Stimulated activated CD4-positive, alpha-beta T cell treated with anti-CD3 and anti-CD28 coated beads, Interleukin-15, amount 100 ng/mL, for 24 hours (primary cell): ENCODE data around the gene VAMP8.
"Not testable (repeated sequence)": the region's sequence is repeated elsewhere in the genome, so short reads cannot be mapped to it uniquely, and the experiment has no call there.

Source experiments
- DNase-seq: peaks from one replicate; pipeline ENCODE4 v3.0.0-alpha.2; 2020

VAMP8 gene

GRCh38 chr2:85577386-85578242 is at the start of gene VAMP8:
VAMP8 (plus strand) TSS chr2:85577586; CDS start chr2:85577647, 61 bp downstream.
- DNase-seq = peak; percentile 82

- DNase-seq = no peak
Measured at GRCh38 chr2:85527787-85528186, 49.6 kb upstream of the VAMP8 start.

GRCh38 chr2:85528355-85528754 is 49.0 kb upstream of the VAMP8 start:
- DNase-seq = no peak

- DNase-seq = no peak
Measured at GRCh38 chr2:85529809-85530208, 47.6 kb upstream of the VAMP8 start.

- no peak for DNase-seq
Measured at GRCh38 chr2:85531589-85531988, 45.8 kb upstream of the VAMP8 start.

GRCh38 chr2:85534099-85534498 is 43.3 kb upstream of the VAMP8 start:
- no peak for DNase-seq

DNA sequence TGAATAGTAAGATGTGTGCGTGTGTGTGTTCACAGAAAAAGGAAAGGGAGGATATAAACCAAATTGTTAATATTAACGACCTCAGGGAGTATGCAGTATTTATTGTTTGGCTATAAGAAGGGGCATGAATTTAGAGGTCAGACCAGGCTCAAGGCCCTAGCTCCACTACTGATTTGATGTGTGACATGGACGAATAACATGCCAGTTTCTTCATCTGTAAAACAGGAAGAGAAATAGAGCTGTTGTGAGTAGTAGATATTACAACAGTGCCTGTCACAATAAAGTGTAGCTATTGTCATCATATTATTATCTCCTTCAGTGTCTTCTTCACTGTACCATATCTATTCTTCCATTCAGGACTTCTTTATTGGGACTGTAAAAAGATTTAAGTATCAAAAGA is 42.5 kb upstream of the VAMP8 start:
- no peak for DNase-seq

DNA sequence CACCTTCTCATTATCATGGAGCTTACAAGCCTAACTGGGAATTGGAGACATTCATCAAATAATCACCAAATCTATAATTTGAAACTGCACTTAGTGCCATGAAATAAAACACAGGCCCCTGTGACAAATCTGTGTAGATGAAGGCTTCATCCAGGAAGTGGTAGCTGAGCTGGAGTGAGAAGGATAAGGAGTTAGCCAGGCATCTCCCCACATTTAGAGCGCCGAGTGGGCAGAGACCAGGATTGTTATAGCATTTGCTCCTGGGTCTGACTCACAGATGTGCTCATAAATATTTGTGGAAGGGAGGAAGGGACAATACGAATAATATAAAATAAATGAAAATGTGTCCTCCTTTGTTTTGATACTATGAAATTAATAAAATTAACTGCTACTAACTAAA is 40.9 kb upstream of the VAMP8 start:
- DNase-seq = no peak

GRCh38 chr2:85537600-85538506 is 39.5 kb upstream of the VAMP8 start:
- DNase-seq = peak; percentile 64

DNA sequence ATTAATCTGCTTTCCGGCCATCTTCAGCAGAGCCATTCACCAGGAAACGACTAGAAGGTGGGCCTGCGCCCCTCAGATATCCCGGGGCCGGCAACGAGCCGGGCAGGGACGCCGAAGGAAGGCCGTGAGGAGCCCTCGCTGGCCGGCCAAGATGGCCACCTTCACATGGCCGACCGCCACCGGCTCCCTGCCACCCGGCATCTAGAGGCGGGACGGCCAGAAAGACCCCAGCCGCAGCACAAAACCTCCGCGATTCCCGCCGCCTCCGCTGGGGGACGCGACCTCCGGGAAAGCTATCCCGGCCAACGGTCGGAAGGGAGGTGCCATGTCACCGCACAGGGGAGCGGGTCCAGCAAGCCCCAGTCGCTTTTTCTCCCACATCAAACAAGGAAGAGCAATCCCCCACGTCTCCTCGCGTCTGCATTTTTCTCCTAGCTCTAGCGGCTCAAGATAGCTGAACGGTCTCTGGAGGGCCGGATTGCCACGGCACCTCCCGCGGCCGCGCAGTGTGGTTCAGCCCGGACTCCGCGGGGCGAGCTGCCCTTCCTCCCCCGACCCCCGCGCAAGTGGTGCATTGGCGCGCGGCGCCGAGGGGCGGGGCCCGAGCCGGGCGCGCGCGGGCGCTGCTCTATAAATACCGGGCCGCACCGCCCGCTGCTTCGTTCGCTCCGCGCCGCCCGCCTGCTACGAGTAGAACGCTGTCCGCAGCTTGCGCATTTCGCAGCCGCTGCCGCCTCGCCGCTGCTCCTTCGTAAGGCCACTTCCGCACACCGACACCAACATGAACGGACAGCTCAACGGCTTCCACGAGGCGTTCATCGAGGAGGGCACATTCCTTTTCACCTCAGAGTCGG is 38.7 kb upstream of the VAMP8 start, which contains the start of gene MAT2A:
Gene MAT2A (plus strand): TSS at position 662 of the 854 bp plus-strand sequence. CDS start 120 bp downstream, at position 782.
- DNase-seq = peak; percentile 95

GRCh38 chr2:85539361-85540132 is 37.8 kb upstream of the VAMP8 start:
- DNase-seq = peak; percentile 84

GRCh38 chr2:85540133-85540648 is 37.2 kb upstream of the VAMP8 start:
- no peak for DNase-seq

GRCh38 chr2:85541262-85541661 is 36.1 kb upstream of the VAMP8 start:
- DNase-seq = no peak

DNA sequence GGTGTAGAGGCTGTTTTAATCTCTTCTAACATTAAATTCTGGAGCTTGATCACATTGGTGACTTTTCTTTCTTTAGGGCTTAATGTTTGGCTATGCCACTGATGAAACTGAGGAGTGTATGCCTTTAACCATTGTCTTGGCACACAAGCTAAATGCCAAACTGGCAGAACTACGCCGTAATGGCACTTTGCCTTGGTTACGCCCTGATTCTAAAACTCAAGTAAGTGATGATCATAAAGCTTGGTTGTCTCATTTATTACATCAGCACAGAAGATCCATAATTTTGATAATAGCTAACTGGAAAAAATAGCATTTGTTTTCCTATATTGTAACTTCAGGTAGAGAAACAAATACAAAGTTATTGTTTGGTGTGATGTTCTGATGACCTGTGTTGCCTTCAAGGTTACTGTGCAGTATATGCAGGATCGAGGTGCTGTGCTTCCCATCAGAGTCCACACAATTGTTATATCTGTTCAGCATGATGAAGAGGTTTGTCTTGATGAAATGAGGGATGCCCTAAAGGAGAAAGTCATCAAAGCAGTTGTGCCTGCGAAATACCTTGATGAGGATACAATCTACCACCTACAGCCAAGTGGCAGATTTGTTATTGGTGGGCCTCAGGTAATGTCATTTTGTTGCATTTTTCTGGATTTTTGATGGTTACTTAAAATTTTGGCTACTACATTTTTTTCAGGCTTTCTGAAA is 35.5 kb upstream of the VAMP8 start:
- no peak for DNase-seq

DNA sequence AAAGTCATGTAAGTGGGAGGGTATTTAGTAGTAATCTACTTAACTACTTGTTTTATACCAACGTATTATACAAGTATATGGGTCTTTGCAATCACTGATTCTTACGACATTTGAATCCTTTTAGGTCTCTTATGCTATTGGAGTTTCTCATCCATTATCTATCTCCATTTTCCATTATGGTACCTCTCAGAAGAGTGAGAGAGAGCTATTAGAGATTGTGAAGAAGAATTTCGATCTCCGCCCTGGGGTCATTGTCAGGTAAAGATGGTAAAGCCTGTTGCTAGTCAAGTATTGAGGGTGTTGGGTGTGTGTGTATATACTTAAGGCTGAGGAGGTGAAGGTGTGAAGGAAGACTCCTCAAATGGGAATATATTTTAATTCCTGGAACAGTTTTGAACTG is 34.6 kb upstream of the VAMP8 start:
- DNase-seq = no peak

- DNase-seq = not testable (repeated sequence)
Measured at GRCh38 chr2:85544254-85544691, 33.1 kb upstream of the VAMP8 start.

- not testable (repeated sequence) for DNase-seq
Measured at GRCh38 chr2:85544915-85545779, 32.2 kb upstream of the VAMP8 start.

DNA sequence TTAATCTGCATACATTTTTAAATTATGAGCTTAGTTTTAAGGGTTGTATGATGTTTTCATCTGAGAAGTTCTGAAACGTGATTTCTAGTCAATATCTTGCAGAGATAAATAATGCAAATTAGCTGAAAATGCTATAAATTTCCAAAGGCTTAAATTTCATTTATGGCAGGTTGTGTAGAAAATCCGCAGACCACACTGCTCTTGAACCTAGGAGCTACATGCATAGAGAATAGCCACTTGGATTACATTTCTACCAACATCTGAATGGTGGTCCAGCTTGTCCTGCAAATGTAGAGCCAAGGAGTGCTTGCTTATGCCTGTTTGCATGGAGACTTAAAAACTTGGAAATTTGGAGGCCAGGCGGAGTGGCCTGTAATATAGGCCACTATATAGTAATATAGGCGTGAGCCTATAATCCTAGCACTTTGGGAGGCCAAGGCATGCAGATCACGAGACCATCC is 31.6 kb upstream of the VAMP8 start:
- peak; percentile 22 for DNase-seq

- peak; percentile 46 for DNase-seq
Measured at GRCh38 chr2:85547089-85547858, 30.1 kb upstream of the VAMP8 start.
